K562 (cell line): ENCODE data around the gene KIAA0040. TPM values are rescaled to one million over a fixed set of nuclear protein-coding genes. Genes with fewer than 3 reads are reported as not detected.

Experiments used
- ATAC-seq: fragments of 200-7000 bp; cut with Tn5 transposase; 3 replicates; pipeline ENCODE4 v1.9.1; 2020; ENCODE audit warnings: moderate library complexity
- BruUV-seq: library from RNA; stranded (reverse); fragments of 400-500 nt; replicated peaks from 2 replicates; lab custom pipeline; 2021; lab: Mats Ljungman, UMichigan
- CTCF ChIA-PET: fragments of 300-600 bp; formaldehyde crosslinking; extraction: SDS; loops from one replicate; lab custom pipeline; 2021; ENCODE audit warnings: low intra/inter-chr PET ratio; lab: Yijun Ruan, JAX
- POLR2A ChIA-PET: fragments of 300-600, 350-650 bp; sonication (Branson Sonifier 250); formaldehyde crosslinking; extraction: SDS; loops from one replicate; lab custom pipeline; 2021; ENCODE audit warnings: antibody characterized with exemption, inconsistent platforms; lab: Yijun Ruan, JAX
- DNase-seq, 4 experiments: peaks; one replicate each; pipeline versions ENCODE4 v3.0.0 to v3.0.0-alpha.2; 2011 to 2018; ENCODE audit warnings: low spot score in 3 of 4, mixed read lengths in 3 of 4; ENCODE audit errors: extremely low read depth in 1 of 4
- FAIRE-seq: peaks from 2 replicates; lab custom pipeline; 2011; peaks lifted over from hg19 to GRCh38; lab: Jason Lieb, UNC
- H2AFZ ChIP-seq: 2 replicates; pipeline ENCODE4 v1.6.0; 2011; ENCODE audit warnings: low read depth, low read length, control low read depth, inconsistent platforms
- H3K27ac ChIP-seq: fragments of 200-600 bp; 3 replicates; pipeline ENCODE4 v1.8.0; 2011; ENCODE audit warnings: low read depth, mild to moderate bottlenecking, control low read depth, inconsistent platforms, low read length, moderate library complexity, mixed read lengths; ENCODE audit errors: extremely low read depth
- H3K27me3 ChIP-seq, 2 experiments: fragments of 300-600 bp in 1 of 2; 2 replicates in 1 of 2; 3 replicates in 1 of 2; pipeline versions ENCODE4 v1.6.0 to v1.8.0; 2011; ENCODE audit warnings: inconsistent platforms in 2 of 2, low read length in 2 of 2, mild to moderate bottlenecking in 1 of 2, mixed read lengths in 1 of 2, moderate library complexity in 1 of 2; ENCODE audit not compliant: control insufficient read depth in 2 of 2, insufficient read depth in 2 of 2
- H3K36me3 ChIP-seq: fragments of 300-600 bp; 3 replicates; pipeline ENCODE4 v1.8.0; 2011; ENCODE audit warnings: mild to moderate bottlenecking, low read length, inconsistent platforms; ENCODE audit not compliant: control insufficient read depth, insufficient read depth
- H3K4me1 ChIP-seq, 2 experiments: fragments of 200-600 bp in 1 of 2; replicated peaks in 1 of 2; 2 replicates in 1 of 2; 3 replicates in 1 of 2; pipeline versions ENCODE4 v1.5.1 to v1.8.0; 2011; ENCODE audit warnings: inconsistent platforms in 2 of 2, low read length in 2 of 2, mild to moderate bottlenecking in 1 of 2, mixed read lengths in 1 of 2, moderate library complexity in 1 of 2; ENCODE audit not compliant: control insufficient read depth in 2 of 2, insufficient read depth in 2 of 2
- H3K4me2 ChIP-seq: 2 replicates; pipeline ENCODE4 v1.6.1; 2011; ENCODE audit warnings: low read length, control low read depth, inconsistent platforms, mixed read lengths; ENCODE audit not compliant: insufficient read depth
- H3K4me3 ChIP-seq: fragments of 200-600 bp; sonication (generic), shearing (Covaris generic); 2 replicates; pipeline ENCODE4 v1.5.1; 2016; ENCODE audit warnings: control low read depth, inconsistent platforms
- H3K79me2 ChIP-seq: fragments of 200-600 bp; 3 replicates; pipeline ENCODE4 v1.8.0; 2011; ENCODE audit warnings: low read length, inconsistent platforms; ENCODE audit not compliant: control insufficient read depth, insufficient read depth
- H3K9ac ChIP-seq, 2 experiments: 2 replicates each; pipeline versions ENCODE4 v1.6.0 to v1.6.1; 2011; ENCODE audit warnings: low read depth in 2 of 2, low read length in 2 of 2, control low read depth in 1 of 2, inconsistent platforms in 1 of 2, mild to moderate bottlenecking in 1 of 2, mixed read lengths in 1 of 2; ENCODE audit not compliant: insufficient read depth in 1 of 2
- H3K9me1 ChIP-seq: one replicate; pipeline ENCODE4 v1.6.0; 2011; ENCODE audit warnings: inconsistent platforms, mild to moderate bottlenecking, low read length, moderate library complexity; ENCODE audit not compliant: control insufficient read depth, insufficient read depth
- H3K9me3 ChIP-seq: replicated peaks from 2 replicates; pipeline ENCODE4 v1.5.1; 2011; ENCODE audit warnings: low read depth, low read length, inconsistent platforms; ENCODE audit not compliant: control insufficient read depth, insufficient read depth
- H4K20me1 ChIP-seq: replicated peaks from 2 replicates; pipeline ENCODE4 v1.6.1; 2011; ENCODE audit warnings: low read length, inconsistent platforms, mixed read lengths; ENCODE audit not compliant: control insufficient read depth, insufficient read depth
- ARNT ChIP-seq, 2 experiments: fragments of 450-650 bp; IDR thresholded peaks; 2 replicates each; pipeline ENCODE4 v1.6.1; 2016; ENCODE audit warnings: mild to moderate bottlenecking in 1 of 2
- BHLHE40 ChIP-seq: IDR thresholded peaks from 2 replicates; pipeline ENCODE4 v1.6.1; 2011; ENCODE audit warnings: low read length, improper control_type of control experiment
- CHD2 ChIP-seq: IDR thresholded peaks from 2 replicates; pipeline ENCODE4 v1.6.1; 2011; ENCODE audit warnings: low read depth, low read length
- CSDE1 ChIP-seq, 2 experiments: fragments of 450-650 bp; IDR thresholded peaks; 2 replicates each; pipeline ENCODE4 v1.6.1; 2016; ENCODE audit warnings: mild to moderate bottlenecking in 1 of 2
- DMBX1 ChIP-seq: fragments of 250-450 bp; sonication (Bioruptor Pico); IDR thresholded peaks from 2 replicates; pipeline ENCODE4 v1.8.0; 2022; ENCODE audit warnings: inconsistent platforms, mild to moderate bottlenecking, moderate library complexity, borderline replicate concordance
- DNMT1 ChIP-seq: fragments of 450-650 bp; IDR thresholded peaks from 2 replicates; pipeline ENCODE4 v1.6.1; 2016; ENCODE audit warnings: antibody characterized with exemption, mild to moderate bottlenecking
- LCOR ChIP-seq: sonication (generic); formaldehyde crosslinking; IDR thresholded peaks from 2 replicates; pipeline ENCODE4 v1.8.0; 2022; ENCODE audit warnings: mild to moderate bottlenecking, missing genetic modification reagents
- MYBL2 ChIP-seq, 2 experiments: fragments of 450-650 bp in 1 of 2; sonication (generic) in 1 of 2; formaldehyde crosslinking in 1 of 2; IDR thresholded peaks; 2 replicates each; pipeline versions ENCODE4 v1.6.1 to v1.8.1; 2017 to 2022; ENCODE audit warnings: borderline replicate concordance in 1 of 2, inconsistent platforms in 1 of 2, low read depth in 1 of 2, mild to moderate bottlenecking in 1 of 2, missing genetic modification reagents in 1 of 2, moderate library complexity in 1 of 2
- NCOA1 ChIP-seq: fragments of 450-650 bp; IDR thresholded peaks from 2 replicates; pipeline ENCODE4 v1.6.1; 2016; ENCODE audit warnings: low read depth
- POLR2B ChIP-seq: fragments of 450-650 bp; IDR thresholded peaks from 2 replicates; pipeline ENCODE4 v1.6.1; 2018; ENCODE audit warnings: low read depth; ENCODE audit not compliant: partially characterized antibody
- YBX1 ChIP-seq: fragments of 450-650 bp; IDR thresholded peaks from 2 replicates; pipeline ENCODE4 v1.7.1; 2016; ENCODE audit warnings: mild to moderate bottlenecking
- ZC3H11A ChIP-seq: IDR thresholded peaks from 2 replicates; pipeline ENCODE4 v1.6.1; 2012; ENCODE audit warnings: low read depth, low read length, improper control_type of control experiment
- ZNF507 ChIP-seq: conservative IDR thresholded peaks from 2 replicates; pipeline ENCODE4 v1.6.1; 2017; ENCODE audit warnings: missing genetic modification characterization, missing compliant biosample characterization
- ZNF766 ChIP-seq: fragments of 200-800 bp; sonication (Bioruptor generic); conservative IDR thresholded peaks from 2 replicates; pipeline ENCODE4 v1.6.1; 2016; ENCODE audit warnings: missing genetic modification characterization, missing compliant biosample characterization
- WGBS: fragments of 100-300 bp; shearing (Covaris generic); methylation state at CpG from one replicate; pipeline ENCODE4 v1.1.6; 2016; ENCODE audit warnings: low coverage, mixed read lengths; ENCODE audit not compliant: insufficient coverage; ENCODE audit errors: missing lambda C conversion rate; 5-methylcytosine and 5-hydroxymethylcytosine counted together
- in situ Hi-C: fragments of 300-500 bp; cut with MboI; formaldehyde crosslinking; loops from 4 replicates; pipeline ENCODE4 v1.15.0; 2018; ENCODE audit warnings: inconsistent platforms, mixed read lengths
- intact Hi-C: fragments of 100-400 bp; cut with micrococcal nuclease; formaldehyde crosslinking; loops from 2 replicates; pipeline ENCODE4 v1.14.2; 2022
- polyA plus RNA-seq, 8 experiments: library from polyadenylated mRNA; depleted of rRNA in 4 of 8; stranded (reverse) in 5 of 8; unstranded in 3 of 8; fragments of >200 nt; fragmentation: Nextera tagmentation in 2 of 8; fragmentation: Illumina TruSeq in 1 of 8; extraction: Ambion mirVana in 2 of 8; extraction: Trizol in 1 of 8; gene quantifications; 2 replicates each; pipeline versions ENCODE4 v1.2.1 to v1.2.3, GENCODE V29; 2011 to 2014; ENCODE audit warnings: inconsistent platforms in 1 of 8, missing spikeins in 1 of 8
- total RNA-seq, 7 experiments: library from RNA; depleted of rRNA in 6 of 7; stranded (reverse); fragments of >200 nt in 6 of 7; fragmentation: Illumina TruSeq in 2 of 7; extraction: Trizol in 2 of 7; gene quantifications; 2 replicates each; pipeline versions ENCODE4 v1.2.1 to v1.2.3, GENCODE V29; 2011 to 2021; ENCODE audit warnings: low replicate concordance in 1 of 7
- TF ChIP-seq, protein P1 (sequence below): fragments of 250-450 bp; sonication (Bioruptor Pico); IDR thresholded peaks from 2 replicates; pipeline ENCODE4 v1.8.0; 2022; ENCODE audit warnings: moderate library complexity, mild to moderate bottlenecking, inconsistent platforms
- TF ChIP-seq, protein P2 (sequence below): fragments of 450-650 bp; IDR thresholded peaks from 2 replicates; pipeline ENCODE4 v1.6.1; 2018; ENCODE audit not compliant: partially characterized antibody
- TF ChIP-seq, protein P3 (sequence below): sonication (generic); formaldehyde crosslinking; IDR thresholded peaks from 2 replicates; pipeline ENCODE4 v1.8.0; 2022; ENCODE audit warnings: mild to moderate bottlenecking, missing genetic modification reagents, borderline replicate concordance

Gene KIAA0040
- total and polyA plus RNA-seq, 9 of the 15 experiments (the other 6 are each of a cell fraction or from before 2014, with no cell fraction given), result 3.4 to 13.6 (median 7.1) TPM

DNA sequence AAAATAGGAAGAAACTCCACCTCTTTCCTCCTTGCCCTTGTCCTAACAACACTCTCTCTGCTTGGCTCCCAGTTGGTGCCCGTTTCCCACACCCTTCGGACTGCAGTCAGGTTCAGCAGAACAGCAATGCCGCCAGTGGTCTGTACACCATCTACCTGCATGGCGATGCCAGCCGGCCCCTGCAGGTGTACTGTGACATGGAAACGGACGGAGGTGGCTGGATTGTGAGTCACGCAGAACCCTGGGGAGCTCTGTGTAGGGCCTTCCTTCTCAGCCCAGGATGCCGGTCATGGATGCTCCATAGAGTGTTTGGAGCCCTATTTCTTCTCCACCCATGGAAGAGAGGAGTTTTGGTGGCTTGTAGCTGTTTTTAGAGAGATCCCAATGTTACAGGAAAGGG, 64.1 kb downstream of the KIAA0040 start:
- no peaks in the 10 kb centered on the region for H3K9me3 ChIP-seq
- intact Hi-C loops (loop anchor here (10.0 kb wide), 1 partner anchor 244 kb away; no protein-coding TSS in a partner anchor), in situ Hi-C loops (loop anchor here (5.0 kb wide), 2 partner anchors 86 to 361 kb away; no protein-coding TSS in a partner anchor)
- H3K27ac ChIP-seq, result no peak overlapping the region
- H3K9me1 ChIP-seq, result no peaks in the 10 kb centered on the region
- no peaks in the 10 kb centered on the region for H4K20me1 ChIP-seq
- peaks cover 17 to 18% of the 10 kb centered on the region in 2 experiments for H3K27me3 ChIP-seq
- H3K4me3 ChIP-seq, result no peak overlapping the region
- H3K9ac ChIP-seq, result no peak overlapping the region
- H3K79me2 ChIP-seq, result no peaks in the 10 kb centered on the region
- no peak for DNase-seq
- CTCF ChIA-PET, result interaction anchor here (0.6 kb wide), 1 partner anchor 24 kb away, joined by 3 read pairs; no protein-coding TSS in a partner anchor
- no TSS peak for BruUV-seq
- H3K4me1 ChIP-seq, result no peaks in the 10 kb centered on the region; a peak in 2 of 5 replicates
- no peak overlapping the region for H3K4me2 ChIP-seq
- FAIRE-seq, result no peak
- WGBS, result under 1% methylated on average over 9 of the region's 9 CpGs
- H3K36me3 ChIP-seq, result no peaks in the 10 kb centered on the region
- H2AFZ ChIP-seq, result no peak overlapping the region
- POLR2A ChIA-PET, result interaction anchor here (0.6 kb wide), 1 partner anchor 139 kb away, joined by 3 read pairs; no protein-coding TSS in a partner anchor
- ATAC-seq, result no peak
- TF ChIP-seq, protein P1, sequence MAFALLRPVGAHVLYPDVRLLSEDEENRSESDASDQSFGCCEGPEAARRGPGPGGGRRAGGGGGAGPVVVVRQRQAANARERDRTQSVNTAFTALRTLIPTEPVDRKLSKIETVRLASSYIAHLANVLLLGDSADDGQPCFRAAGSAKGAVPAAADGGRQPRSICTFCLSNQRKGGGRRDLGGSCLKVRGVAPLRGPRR (CRISPR knock-in tag), result no peak
- TF ChIP-seq NCOA1 (no peak), POLR2B (no peak), CSDE1 (IDR thresholded peaks at IDR 0.05) (no peak), MYBL2 (IDR thresholded peaks at IDR 0.05; ENCODE audit: low read depth) (no peak), MYBL2 (CRISPR knock-in tag; IDR thresholded peaks at IDR 0.05; ENCODE audit: borderline replicate concordance) (no peak), YBX1 (no peak), DMBX1 (CRISPR knock-in tag) (no peak), BHLHE40 (no peak), ZNF507 (tag) (no peak), ZNF766 (CRISPR knock-in tag) (no peak), ZC3H11A (no peak), LCOR (CRISPR knock-in tag) (no peak), DNMT1 (no peak), ARNT (IDR thresholded peaks at IDR 0.05) (no peak), CHD2 (no peak)
- TF ChIP-seq, protein P2, sequence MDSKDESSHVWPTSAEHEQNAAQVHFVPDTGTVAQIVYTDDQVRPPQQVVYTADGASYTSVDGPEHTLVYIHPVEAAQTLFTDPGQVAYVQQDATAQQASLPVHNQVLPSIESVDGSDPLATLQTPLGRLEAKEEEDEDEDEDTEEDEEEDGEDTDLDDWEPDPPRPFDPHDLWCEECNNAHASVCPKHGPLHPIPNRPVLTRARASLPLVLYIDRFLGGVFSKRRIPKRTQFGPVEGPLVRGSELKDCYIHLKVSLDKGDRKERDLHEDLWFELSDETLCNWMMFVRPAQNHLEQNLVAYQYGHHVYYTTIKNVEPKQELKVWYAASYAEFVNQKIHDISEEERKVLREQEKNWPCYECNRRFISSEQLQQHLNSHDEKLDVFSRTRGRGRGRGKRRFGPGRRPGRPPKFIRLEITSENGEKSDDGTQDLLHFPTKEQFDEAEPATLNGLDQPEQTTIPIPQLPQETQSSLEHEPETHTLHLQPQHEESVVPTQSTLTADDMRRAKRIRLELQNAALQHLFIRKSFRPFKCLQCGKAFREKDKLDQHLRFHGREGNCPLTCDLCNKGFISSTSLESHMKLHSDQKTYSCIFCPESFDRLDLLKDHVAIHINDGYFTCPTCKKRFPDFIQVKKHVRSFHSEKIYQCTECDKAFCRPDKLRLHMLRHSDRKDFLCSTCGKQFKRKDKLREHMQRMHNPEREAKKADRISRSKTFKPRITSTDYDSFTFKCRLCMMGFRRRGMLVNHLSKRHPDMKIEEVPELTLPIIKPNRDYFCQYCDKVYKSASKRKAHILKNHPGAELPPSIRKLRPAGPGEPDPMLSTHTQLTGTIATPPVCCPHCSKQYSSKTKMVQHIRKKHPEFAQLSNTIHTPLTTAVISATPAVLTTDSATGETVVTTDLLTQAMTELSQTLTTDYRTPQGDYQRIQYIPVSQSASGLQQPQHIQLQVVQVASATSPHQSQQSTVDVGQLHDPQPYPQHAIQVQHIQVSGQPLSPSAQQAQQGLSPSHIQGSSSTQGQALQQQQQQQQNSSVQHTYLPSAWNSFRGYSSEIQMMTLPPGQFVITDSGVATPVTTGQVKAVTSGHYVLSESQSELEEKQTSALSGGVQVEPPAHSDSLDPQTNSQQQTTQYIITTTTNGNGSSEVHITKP, result no peak
- TF ChIP-seq, protein P3, sequence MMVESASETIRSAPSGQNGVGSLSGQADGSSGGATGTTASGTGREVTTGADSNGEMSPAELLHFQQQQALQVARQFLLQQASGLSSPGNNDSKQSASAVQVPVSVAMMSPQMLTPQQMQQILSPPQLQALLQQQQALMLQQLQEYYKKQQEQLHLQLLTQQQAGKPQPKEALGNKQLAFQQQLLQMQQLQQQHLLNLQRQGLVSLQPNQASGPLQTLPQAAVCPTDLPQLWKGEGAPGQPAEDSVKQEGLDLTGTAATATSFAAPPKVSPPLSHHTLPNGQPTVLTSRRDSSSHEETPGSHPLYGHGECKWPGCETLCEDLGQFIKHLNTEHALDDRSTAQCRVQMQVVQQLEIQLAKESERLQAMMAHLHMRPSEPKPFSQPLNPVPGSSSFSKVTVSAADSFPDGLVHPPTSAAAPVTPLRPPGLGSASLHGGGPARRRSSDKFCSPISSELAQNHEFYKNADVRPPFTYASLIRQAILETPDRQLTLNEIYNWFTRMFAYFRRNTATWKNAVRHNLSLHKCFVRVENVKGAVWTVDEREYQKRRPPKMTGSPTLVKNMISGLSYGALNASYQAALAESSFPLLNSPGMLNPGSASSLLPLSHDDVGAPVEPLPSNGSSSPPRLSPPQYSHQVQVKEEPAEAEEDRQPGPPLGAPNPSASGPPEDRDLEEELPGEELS, result no peak
